PC-9 (cell line): ENCODE measurements around the gene NAA38. TPM values are rescaled to one million over a fixed set of nuclear protein-coding genes. Genes with fewer than 3 reads are reported as not detected.
"Not testable (repeated sequence)": the region's sequence is repeated elsewhere in the genome, so short reads cannot be mapped to it uniquely, and the experiment has no call there.

Experiments
- BruUV-seq: library from RNA; stranded (reverse); fragments of 400-500 nt; replicated peaks from 2 replicates; lab custom pipeline; 2021; lab: Mats Ljungman, UMichigan
- CTCF ChIA-PET: fragments of 300-600 bp; sonication (Branson Sonifier 250); formaldehyde crosslinking; loops from one replicate; lab custom pipeline; 2022; ENCODE audit warnings: antibody characterized with exemption; lab: Charles Lee
- POLR2A ChIA-PET: fragments of 300-600 bp; sonication (Branson Sonifier 250); formaldehyde crosslinking; loops from one replicate; lab custom pipeline; 2022; ENCODE audit warnings: antibody characterized with exemption; ENCODE audit not compliant: unreplicated experiment; lab: Charles Lee
- DNase-seq, 2 experiments: peaks; one replicate each; pipeline versions ENCODE4 v3.0.0 to v3.0.0-alpha.2; 2015 to 2022; ENCODE audit warnings: mixed read lengths in 1 of 2
- H2AFZ ChIP-seq: fragments of 200-600 bp; sonication (generic); 2 replicates; pipeline ENCODE4 v1.8.1; 2017; ENCODE audit warnings: antibody characterized with exemption
- H3F3A ChIP-seq: fragments of 200-600 bp; sonication (generic); 2 replicates; pipeline ENCODE4 v1.8.1; 2017; ENCODE audit warnings: antibody characterized with exemption, mild to moderate bottlenecking, low read depth; ENCODE audit not compliant: insufficient read depth
- H3K27ac ChIP-seq: fragments of 200-600 bp; sonication (generic); 2 replicates; pipeline ENCODE4 v1.6.1; 2016; ENCODE audit warnings: mixed run types
- H3K27me3 ChIP-seq: fragments of 200-600 bp; sonication (generic); 2 replicates; pipeline ENCODE4 v1.6.1; 2016; ENCODE audit warnings: low read depth, mixed run types; ENCODE audit not compliant: insufficient read depth
- H3K36me3 ChIP-seq: fragments of 200-600 bp; sonication (generic); 2 replicates; pipeline ENCODE4 v1.6.1; 2016; ENCODE audit warnings: low read depth, mixed run types
- H3K4me1 ChIP-seq: fragments of 200-600 bp; sonication (generic); replicated peaks from 2 replicates; pipeline ENCODE4 v1.6.1; 2016; ENCODE audit warnings: mixed run types; ENCODE audit not compliant: insufficient read depth
- H3K4me2 ChIP-seq: fragments of 200-600 bp; sonication (generic); 2 replicates; pipeline ENCODE4 v1.6.1; 2017; ENCODE audit warnings: mixed run types
- H3K4me3 ChIP-seq: fragments of 200-600 bp; sonication (generic); 2 replicates; pipeline ENCODE4 v1.6.1; 2016; ENCODE audit warnings: mixed run types
- H3K79me2 ChIP-seq: fragments of 200-600 bp; sonication (generic); 2 replicates; pipeline ENCODE4 v1.6.1; 2017; ENCODE audit warnings: low read depth, mixed run types
- H3K9me2 ChIP-seq: fragments of 200-600 bp; sonication (generic); 2 replicates; pipeline ENCODE4 v1.8.1; 2017; ENCODE audit warnings: mild to moderate bottlenecking; ENCODE audit not compliant: insufficient read depth
- H3K9me3 ChIP-seq: fragments of 200-600 bp; sonication (generic); 2 replicates; pipeline ENCODE4 v1.8.1; 2016; ENCODE audit warnings: low read depth; ENCODE audit not compliant: insufficient read depth
- H4K20me1 ChIP-seq: fragments of 200-600 bp; sonication (generic); 2 replicates; pipeline ENCODE4 v1.8.1; 2017; ENCODE audit not compliant: insufficient read depth
- EZH2 ChIP-seq: fragments of 200-600 bp; sonication (generic); IDR thresholded peaks from 2 replicates; pipeline ENCODE4 v1.8.0; 2017; ENCODE audit warnings: antibody characterized with exemption, low read depth
- intact Hi-C: fragments of 100-400 bp; cut with micrococcal nuclease; formaldehyde crosslinking; loops from one replicate; pipeline ENCODE4 v1.10.0; 2022; ENCODE audit not compliant: unreplicated experiment
- total RNA-seq: library from RNA; stranded (reverse); gene quantifications from 2 replicates; pipeline ENCODE4 v1.2.3, GENCODE V29; 2021
- TF ChIP-seq, protein P1 (sequence below): fragments of 200-600 bp; sonication (generic); conservative IDR thresholded peaks from 2 replicates; pipeline ENCODE4 v1.6.1; 2017; ENCODE audit warnings: mixed run types, antibody characterized with exemption, mild to moderate bottlenecking, moderate library complexity

Gene NAA38
- total RNA-seq, 1 experiment from 2014 or later: 159 TPM

DNA sequence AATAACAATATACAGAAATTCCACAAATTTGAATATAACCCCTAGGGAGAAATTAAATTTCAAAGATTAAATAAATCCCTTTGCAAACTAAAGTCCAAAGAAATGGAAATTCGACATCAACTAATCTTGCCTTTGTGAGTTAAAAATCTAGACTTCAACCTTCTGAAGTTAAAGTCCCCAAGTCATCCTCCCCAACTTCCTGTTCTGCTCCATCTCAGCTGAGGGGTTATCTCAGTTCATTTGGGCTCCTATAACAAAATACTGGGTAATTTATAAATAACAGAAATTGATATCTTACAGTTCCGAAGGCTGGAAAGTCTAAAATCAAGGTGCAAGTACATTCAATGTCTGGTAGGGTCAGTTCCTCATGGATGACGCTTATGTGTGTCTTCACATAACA lies 46.1 kb downstream of the NAA38 start:
- H3K27ac ChIP-seq: peak overlapping the region; percentile 95; the same call in 1 of the 2 replicates
- no peak overlapping the region for H3K4me2 ChIP-seq
- no peaks in the 10 kb centered on the region for H3K79me2 ChIP-seq
- no peak for TF ChIP-seq EZH2
- TF ChIP-seq, protein P1, sequence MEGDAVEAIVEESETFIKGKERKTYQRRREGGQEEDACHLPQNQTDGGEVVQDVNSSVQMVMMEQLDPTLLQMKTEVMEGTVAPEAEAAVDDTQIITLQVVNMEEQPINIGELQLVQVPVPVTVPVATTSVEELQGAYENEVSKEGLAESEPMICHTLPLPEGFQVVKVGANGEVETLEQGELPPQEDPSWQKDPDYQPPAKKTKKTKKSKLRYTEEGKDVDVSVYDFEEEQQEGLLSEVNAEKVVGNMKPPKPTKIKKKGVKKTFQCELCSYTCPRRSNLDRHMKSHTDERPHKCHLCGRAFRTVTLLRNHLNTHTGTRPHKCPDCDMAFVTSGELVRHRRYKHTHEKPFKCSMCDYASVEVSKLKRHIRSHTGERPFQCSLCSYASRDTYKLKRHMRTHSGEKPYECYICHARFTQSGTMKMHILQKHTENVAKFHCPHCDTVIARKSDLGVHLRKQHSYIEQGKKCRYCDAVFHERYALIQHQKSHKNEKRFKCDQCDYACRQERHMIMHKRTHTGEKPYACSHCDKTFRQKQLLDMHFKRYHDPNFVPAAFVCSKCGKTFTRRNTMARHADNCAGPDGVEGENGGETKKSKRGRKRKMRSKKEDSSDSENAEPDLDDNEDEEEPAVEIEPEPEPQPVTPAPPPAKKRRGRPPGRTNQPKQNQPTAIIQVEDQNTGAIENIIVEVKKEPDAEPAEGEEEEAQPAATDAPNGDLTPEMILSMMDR: no peak
- peaks cover 43% of the 10 kb centered on the region for H3K4me1 ChIP-seq
- DNase-seq: no peak
- H4K20me1 ChIP-seq: no peaks in the 10 kb centered on the region
- BruUV-seq: no TSS peak
- no peak overlapping the region for H2AFZ ChIP-seq
- no peaks in the 10 kb centered on the region for H3K27me3 ChIP-seq
- ChIA-PET CTCF (no interaction called here), POLR2A (no interaction called here)
- peaks cover 7% of the 10 kb centered on the region; the same call in 1 of the 2 replicates for H3K36me3 ChIP-seq
- H3F3A ChIP-seq: peaks cover 34% of the 10 kb centered on the region
- intact Hi-C loops: no loop called here
- no peaks in the 10 kb centered on the region for H3K9me2 ChIP-seq
- no peak overlapping the region for H3K4me3 ChIP-seq
- no peaks in the 10 kb centered on the region for H3K9me3 ChIP-seq

DNA sequence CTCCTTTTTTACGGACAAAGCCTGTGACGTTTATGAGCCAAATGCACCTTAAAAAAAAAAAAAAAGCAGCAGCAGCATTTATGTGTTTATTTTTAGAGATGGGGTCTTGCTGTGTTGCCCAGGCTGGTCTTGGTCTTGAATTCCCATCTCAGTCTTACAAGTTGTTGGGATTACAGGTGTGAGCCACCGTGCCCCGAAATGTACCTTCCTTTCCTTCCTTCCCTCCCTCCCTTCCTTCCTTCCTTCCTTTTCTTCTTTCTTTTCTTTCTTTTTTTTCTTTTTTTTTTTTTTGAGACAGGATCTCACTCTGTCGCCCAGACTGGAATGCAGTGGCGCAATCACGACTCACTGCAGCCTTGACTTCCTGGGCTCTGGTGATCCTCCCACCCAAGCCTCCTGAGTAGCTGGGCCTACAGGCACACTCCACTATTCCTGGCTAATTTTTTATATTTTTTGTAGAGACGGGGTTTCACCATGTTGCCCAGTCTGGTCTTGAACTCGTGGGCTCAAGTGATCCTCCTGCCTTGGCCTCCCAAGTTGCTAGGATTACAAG lies 47.5 kb downstream of the NAA38 start:
- Histone ChIP-seq H3K4me2 (peak overlapping the region; percentile 83), H3K4me3 (peak overlapping the region; percentile 39; the same call in 1 of the 2 replicates), H3K27ac (peak overlapping the region; percentile 95), H3K4me1 (peaks cover 43% of the 10 kb centered on the region), H3F3A (peaks cover 34% of the 10 kb centered on the region)
- BruUV-seq: TSS peak; percentile 17
- CTCF ChIA-PET: interaction anchor here (0.7 kb wide), 1 partner anchor 1834 kb away, joined by 4 read pairs; no protein-coding TSS in a partner anchor
- peak; percentile 44 to 62 for DNase-seq
- H3K36me3 ChIP-seq, H3K27me3 ChIP-seq, H2AFZ ChIP-seq, H3K9me2 ChIP-seq, H3K79me2 ChIP-seq, H4K20me1 ChIP-seq, H3K9me3 ChIP-seq: not testable (repeated sequence)
- intact Hi-C loops: loop anchor here (5.0 kb wide), 1 partner anchor 43 kb away; no protein-coding TSS in a partner anchor
- POLR2A ChIA-PET: interaction anchor here (0.7 kb wide), 2 partner anchors 192 to 413 kb away, joined by 4 to 20 read pairs; no protein-coding TSS in a partner anchor

DNA sequence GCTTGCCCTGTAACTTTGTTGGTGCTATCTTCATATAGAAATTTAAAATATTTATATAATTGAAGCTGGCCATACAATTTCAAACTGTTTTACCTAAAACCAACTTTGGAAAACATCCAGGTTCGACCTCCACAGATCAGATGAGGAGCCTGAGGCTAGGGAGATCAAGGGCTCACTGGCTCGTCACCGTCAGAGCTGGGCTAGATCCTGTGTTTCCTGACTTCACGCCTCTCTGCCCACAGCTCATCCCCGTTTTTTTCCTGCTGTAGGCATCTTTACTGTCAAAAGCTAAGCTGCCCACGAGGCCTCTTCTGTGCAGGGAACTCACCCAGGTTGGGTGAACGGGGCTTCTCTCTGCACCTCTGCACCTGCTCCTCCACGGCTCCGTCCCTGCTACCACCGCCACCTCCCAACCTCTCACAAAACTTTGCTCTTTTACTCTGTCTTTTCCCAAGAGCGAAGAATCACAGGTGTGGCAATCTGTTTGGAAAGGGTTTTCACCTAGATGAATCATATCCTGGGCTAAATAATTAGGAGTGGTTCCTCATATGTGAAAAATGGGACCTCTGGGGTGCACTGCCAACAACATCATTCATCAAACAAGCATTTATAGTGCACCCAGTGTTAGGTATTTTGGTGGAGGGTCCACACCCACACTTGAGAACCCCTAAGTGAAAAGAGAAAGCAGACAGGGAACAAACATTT lies 48.1 kb downstream of the NAA38 start:
- Histone ChIP-seq H3K4me2 (peak overlapping the region; percentile 83), H3F3A (peaks cover 34% of the 10 kb centered on the region), H3K79me2 (no peaks in the 10 kb centered on the region), H3K4me3 (peak overlapping the region; percentile 39; the same call in 1 of the 2 replicates), H3K36me3 (peaks cover 7% of the 10 kb centered on the region; the same call in 1 of the 2 replicates), H3K27me3 (no peaks in the 10 kb centered on the region), H3K9me2 (no peaks in the 10 kb centered on the region), H3K27ac (peak overlapping the region; percentile 95), H3K4me1 (peaks cover 43% of the 10 kb centered on the region), H4K20me1 (no peaks in the 10 kb centered on the region), H2AFZ (no peak overlapping the region), H3K9me3 (no peaks in the 10 kb centered on the region)
- BruUV-seq: TSS peak; percentile 94
- peak; percentile 48 to 87 for DNase-seq
- TF ChIP-seq, protein P1: no peak
- TF ChIP-seq EZH2: no peak
- POLR2A ChIA-PET: interaction anchor here (0.6 to 0.7 kb wide), 3 partner anchors 106 to 414 kb away, joined by 3 to 5 read pairs (median 4); partner anchors contain the start of gene TP53
- intact Hi-C loops: loop anchor here (5.0 kb wide), 1 partner anchor 42 kb away; no protein-coding TSS in a partner anchor
- CTCF ChIA-PET: no interaction called here
